ENCODE data around the gene SYPL1.
A peak's percentile ranks its signal among the peaks of the same experiment; 100 is the strongest.

The SYPL1 gene

DNA sequence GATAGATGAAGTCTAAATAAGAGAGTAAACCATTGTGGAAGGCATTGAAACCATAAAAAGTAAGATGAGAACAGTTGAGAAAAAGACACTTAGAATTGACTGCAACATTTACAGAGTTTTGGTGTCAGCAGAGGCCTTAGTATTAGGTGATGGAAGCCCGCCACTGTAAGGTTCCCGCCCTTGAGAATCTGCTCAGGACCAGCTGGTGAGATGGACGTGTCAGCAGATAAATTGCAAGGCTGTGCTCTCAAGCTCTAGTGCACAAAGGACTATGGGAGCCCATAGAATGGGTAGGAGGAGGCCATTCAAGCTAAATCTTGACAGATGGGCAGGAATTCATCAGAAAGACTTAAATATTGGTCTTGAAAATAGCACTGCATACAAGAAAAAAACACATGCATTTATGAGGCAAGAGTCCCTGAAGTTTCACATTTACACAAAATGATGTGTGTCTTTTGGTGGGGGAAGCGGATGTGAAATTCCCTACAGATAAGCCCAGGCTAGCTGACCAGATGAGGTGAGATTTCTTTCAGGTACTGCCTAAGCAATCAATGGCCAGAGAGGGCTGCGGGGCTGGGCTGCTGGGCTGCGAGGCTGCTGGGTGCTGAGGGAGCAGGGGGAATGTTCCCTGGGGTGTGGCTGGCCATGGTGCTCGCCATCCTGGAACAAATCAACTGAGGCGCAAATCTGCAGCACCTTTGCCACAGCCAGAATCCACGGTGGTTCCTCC, 42.5 kb downstream of the SYPL1 start:
- DNase-seq (ENCODE audit: low read depth): no peak
- TF ChIP-seq, protein P1, sequence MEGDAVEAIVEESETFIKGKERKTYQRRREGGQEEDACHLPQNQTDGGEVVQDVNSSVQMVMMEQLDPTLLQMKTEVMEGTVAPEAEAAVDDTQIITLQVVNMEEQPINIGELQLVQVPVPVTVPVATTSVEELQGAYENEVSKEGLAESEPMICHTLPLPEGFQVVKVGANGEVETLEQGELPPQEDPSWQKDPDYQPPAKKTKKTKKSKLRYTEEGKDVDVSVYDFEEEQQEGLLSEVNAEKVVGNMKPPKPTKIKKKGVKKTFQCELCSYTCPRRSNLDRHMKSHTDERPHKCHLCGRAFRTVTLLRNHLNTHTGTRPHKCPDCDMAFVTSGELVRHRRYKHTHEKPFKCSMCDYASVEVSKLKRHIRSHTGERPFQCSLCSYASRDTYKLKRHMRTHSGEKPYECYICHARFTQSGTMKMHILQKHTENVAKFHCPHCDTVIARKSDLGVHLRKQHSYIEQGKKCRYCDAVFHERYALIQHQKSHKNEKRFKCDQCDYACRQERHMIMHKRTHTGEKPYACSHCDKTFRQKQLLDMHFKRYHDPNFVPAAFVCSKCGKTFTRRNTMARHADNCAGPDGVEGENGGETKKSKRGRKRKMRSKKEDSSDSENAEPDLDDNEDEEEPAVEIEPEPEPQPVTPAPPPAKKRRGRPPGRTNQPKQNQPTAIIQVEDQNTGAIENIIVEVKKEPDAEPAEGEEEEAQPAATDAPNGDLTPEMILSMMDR (IDR thresholded peaks at IDR 0.05; ENCODE audit: low read length, missing control alignments): no peak
- H3K4me3 ChIP-seq (replicated peaks; ENCODE audit: low read depth, low read length): no peak overlapping the region

DNA sequence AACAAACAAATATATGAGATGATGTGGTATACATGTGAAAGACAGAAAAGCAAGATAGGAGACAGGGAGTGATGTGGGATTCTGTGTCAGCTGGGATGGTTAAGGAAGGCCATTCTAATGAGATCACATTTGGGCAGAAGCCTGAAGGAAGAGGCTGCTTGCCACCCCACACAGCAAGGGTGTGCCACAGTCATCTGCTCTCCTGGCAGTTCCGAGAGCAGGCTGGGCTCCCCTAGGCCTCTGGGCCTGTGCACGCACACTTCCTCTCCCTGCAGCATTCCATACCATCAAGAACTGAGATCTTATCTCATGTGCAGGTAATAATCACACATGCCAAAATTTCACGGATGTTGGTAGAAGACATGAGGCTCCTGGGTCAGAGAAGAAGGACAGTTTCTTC, 43.1 kb downstream of the SYPL1 start:
- no peak overlapping the region for H3K4me3 ChIP-seq (replicated peaks; ENCODE audit: low read depth, low read length)
- DNase-seq (ENCODE audit: low read depth): no peak
- TF ChIP-seq, protein P1 (IDR thresholded peaks at IDR 0.05; ENCODE audit: low read length, missing control alignments): no peak

DNA sequence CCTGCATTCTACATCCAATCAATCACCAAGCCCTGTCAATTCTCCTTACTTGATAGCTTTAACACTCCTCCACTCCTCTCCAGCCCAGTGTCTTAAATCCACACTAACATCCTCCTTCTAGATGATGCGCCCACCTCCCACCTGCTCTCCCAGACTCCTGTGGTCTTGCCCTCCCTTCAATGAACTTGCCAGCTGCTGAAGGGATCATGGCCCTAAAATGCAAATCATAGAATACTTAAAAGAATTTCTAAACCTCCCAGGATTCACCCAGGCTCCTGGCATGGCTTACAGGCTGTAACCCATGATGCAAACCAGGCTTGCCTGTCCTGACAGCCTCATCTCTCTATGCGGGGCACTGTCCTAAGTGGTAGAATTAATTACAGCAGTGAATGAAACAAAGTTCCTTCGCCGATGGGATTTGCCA, 43.6 kb downstream of the SYPL1 start:
- no peak for DNase-seq (ENCODE audit: low read depth)
- TF ChIP-seq, protein P1 (IDR thresholded peaks at IDR 0.05; ENCODE audit: low read length, missing control alignments): no peak
- no peak overlapping the region for H3K4me3 ChIP-seq (replicated peaks; ENCODE audit: low read depth, low read length)

DNA sequence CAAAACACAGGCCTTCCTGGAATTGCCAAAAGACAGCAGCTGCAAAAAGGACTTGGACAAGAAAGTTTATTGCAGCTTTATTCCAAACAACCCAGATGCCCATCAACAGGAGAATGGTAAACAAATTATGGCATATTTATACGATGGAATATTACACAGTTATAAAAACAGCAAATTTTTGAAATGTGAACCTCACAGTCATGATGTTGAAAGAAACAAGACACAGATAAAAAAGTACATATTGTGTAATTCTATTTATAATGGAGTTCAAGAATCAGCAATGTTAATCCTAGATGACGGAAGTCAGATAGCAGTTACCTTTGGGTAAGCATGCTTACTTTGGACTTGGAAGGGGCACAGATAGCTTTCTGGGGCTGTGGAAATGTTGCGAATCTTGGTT, 44.4 kb downstream of the SYPL1 start:
- no peak overlapping the region for H3K4me3 ChIP-seq (replicated peaks; ENCODE audit: low read depth, low read length)
- DNase-seq (ENCODE audit: low read depth): no peak
- TF ChIP-seq, protein P1 (IDR thresholded peaks at IDR 0.05; ENCODE audit: low read length, missing control alignments): no peak

DNA sequence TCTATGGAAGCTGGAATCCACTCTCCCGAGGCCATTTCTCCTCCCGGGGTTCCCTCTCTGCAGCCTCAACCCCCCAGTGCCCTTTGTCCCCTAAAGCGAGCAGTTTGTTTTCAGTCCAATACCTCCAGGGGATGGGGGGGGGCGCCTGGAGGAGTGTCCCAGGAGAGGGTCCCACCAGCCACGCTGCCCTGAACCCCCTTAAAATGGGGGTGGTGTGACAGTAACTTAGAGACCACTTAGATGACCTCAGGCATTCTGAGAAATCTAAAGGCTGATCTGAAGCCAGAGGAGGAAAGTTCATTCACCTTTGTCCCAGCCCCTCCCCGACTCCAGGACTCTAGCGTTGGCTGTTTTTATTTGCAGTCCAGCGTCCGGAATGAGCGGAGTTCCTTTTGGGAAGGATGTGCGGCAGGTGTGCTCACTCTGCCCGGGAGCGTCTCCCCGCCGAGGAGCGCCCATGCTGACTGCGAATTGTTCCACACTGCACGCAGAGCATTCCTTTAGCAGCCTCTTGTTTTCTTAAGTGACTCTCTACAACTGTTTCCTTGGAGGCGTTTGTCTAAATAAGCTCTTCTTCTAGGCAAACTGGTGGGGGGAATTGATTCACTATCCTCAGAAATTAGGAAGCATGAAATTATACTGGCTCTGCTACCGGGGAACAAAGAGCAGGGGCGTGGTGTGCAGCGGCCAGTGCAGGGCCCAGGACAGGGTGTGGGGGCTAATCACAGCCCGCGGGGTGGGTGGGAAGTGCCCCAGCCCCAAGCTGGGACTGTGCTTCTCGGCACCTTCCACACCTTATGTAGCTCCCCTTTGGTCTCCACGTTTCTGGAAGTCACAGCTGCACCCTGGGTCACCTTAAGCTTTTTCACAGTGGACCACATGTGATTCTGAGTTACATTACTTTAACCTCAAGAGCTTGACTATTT, 46.3 kb downstream of the SYPL1 start:
- H3K4me3 ChIP-seq (replicated peaks; ENCODE audit: low read depth, low read length): peak overlapping the region; percentile 32
- no peak for DNase-seq (ENCODE audit: low read depth)
- TF ChIP-seq, protein P1 (IDR thresholded peaks at IDR 0.05; ENCODE audit: low read length, missing control alignments): no peak

DNA sequence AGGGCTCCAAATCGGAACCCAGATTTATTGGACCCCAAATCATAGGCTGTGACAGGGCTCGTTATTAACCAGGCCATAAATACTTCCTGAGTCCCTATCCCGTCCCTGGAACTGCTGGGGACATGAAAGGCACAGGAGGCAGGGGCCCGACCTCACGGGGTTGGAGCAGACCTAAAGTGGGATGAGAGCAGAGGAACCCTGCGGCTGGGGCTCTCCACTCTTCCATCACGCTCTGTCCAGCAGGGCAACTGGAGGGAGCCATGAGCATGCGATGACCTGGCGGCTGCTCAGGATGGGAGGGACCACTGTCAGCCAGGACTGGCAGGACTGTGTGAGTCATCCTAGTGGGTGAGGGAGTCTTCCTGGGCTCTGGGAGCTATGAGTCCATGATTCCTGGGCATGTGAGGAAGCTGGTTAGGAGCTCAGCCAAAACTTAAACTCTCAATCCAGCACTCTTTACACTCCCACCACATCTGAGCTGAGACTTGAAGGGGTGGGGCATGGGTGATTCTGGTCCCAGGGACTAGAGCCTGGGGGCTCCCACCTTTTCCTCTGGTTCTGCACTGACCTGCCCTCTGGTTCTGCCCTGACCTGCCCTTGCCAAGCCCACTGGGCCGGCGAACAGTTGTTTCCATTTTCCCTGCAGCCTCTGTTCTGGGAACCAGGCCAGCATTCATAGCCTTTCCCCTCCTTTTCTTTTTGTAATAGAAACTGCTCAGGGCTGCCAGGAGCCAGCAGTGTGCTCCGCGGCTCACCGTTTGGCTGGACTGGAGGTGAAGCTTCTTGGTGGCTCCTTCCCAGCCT, 47.1 kb downstream of the SYPL1 start:
- peak; percentile 96 for DNase-seq (ENCODE audit: low read depth)
- peak overlapping the region; percentile 32 for H3K4me3 ChIP-seq (replicated peaks; ENCODE audit: low read depth, low read length)
- TF ChIP-seq, protein P1 (IDR thresholded peaks at IDR 0.05; ENCODE audit: low read length, missing control alignments): no peak

All from fibroblast of pulmonary artery (primary cell).